ENCODE results near the gene PRR7.

GRCh38 chr5:177414481-177414880, 32.1 kb upstream of the PRR7 start:
- TF ChIP-seq POLR2AphosphoS5 (IDR thresholded peaks at IDR 0.05; ENCODE audit: low read depth, low read length) (no peak), CTCF (IDR thresholded peaks at IDR 0.05) (no peak), REST (IDR thresholded peaks at IDR 0.05; ENCODE audit: low read depth, low read length) (no peak), TAF1 (IDR thresholded peaks at IDR 0.05; ENCODE audit: borderline replicate concordance, low read depth, low read length) (no peak), EZH2phosphoT487 (IDR thresholded peaks at IDR 0.05; ENCODE audit: borderline replicate concordance, low read depth) (no peak)

All from SK-N-SH (cell line).